DMS153 (cell line): ENCODE measurements around the gene DYNLL2.
A peak's percentile ranks its signal among the peaks of the same experiment; 100 is the strongest.
"Not testable (repeated sequence)": the region's sequence is repeated elsewhere in the genome, so short reads cannot be mapped to it uniquely, and the experiment has no call there.

Source experiments
- DNase-seq: peaks from one replicate; lab custom pipeline; 2025; lab: John Stamatoyannopoulos, UW

Gene DYNLL2

GRCh38 chr17:58107306-58107705 lies 24.1 kb downstream of the DYNLL2 start:
- DNase-seq, result no peak

GRCh38 chr17:58109197-58109596 lies 26.0 kb downstream of the DYNLL2 start:
- DNase-seq, result no peak

GRCh38 chr17:58110012-58110411 lies 26.8 kb downstream of the DYNLL2 start:
- no peak for DNase-seq

- no peak for DNase-seq
Measured at GRCh38 chr17:58111676-58112075, 28.5 kb downstream of the DYNLL2 start.

GRCh38 chr17:58112970-58113631 lies 29.9 kb downstream of the DYNLL2 start:
- DNase-seq, result peak; percentile 54

GRCh38 chr17:58113947-58114346 lies 30.7 kb downstream of the DYNLL2 start:
- no peak for DNase-seq

- no peak for DNase-seq
Measured at GRCh38 chr17:58117382-58117781, 34.2 kb downstream of the DYNLL2 start.

- no peak for DNase-seq
Measured at GRCh38 chr17:58119491-58119890, 36.3 kb downstream of the DYNLL2 start.

GRCh38 chr17:58120195-58120822 lies 37.1 kb downstream of the DYNLL2 start:
- DNase-seq, result no peak

- no peak for DNase-seq
Measured at GRCh38 chr17:58121925-58122324, 38.7 kb downstream of the DYNLL2 start.

- no peak for DNase-seq
Measured at GRCh38 chr17:58127846-58128245, 44.6 kb downstream of the DYNLL2 start.

GRCh38 chr17:58132697-58133096 lies 49.5 kb downstream of the DYNLL2 start:
- not testable (repeated sequence) for DNase-seq

- no peak for DNase-seq
Measured at GRCh38 chr17:58136669-58137279, 53.6 kb downstream of the DYNLL2 start.

GRCh38 chr17:58141505-58141904 lies 58.3 kb downstream of the DYNLL2 start:
- no peak for DNase-seq

GRCh38 chr17:58143335-58143734 lies 60.1 kb downstream of the DYNLL2 start:
- not testable (repeated sequence) for DNase-seq

GRCh38 chr17:58144801-58145200 lies 61.6 kb downstream of the DYNLL2 start:
- no peak for DNase-seq
